Smooth muscle cell (in vitro differentiated cells): ENCODE measurements around the gene ARID1B. TPM values are rescaled to one million over a fixed set of nuclear protein-coding genes. Genes with fewer than 3 reads are reported as not detected.

ENCODE experiments used
- DNase-seq: peaks from one replicate; lab custom pipeline; 2025; ENCODE audit not compliant: unreplicated experiment; lab: John Stamatoyannopoulos, UW
- H2AFZ ChIP-seq: fragments of 200-600 bp; sonication (generic); 2 replicates; pipeline ENCODE4 v1.6.0; 2016; ENCODE audit warnings: antibody characterized with exemption, low read depth, mild to moderate bottlenecking
- H3F3A ChIP-seq: fragments of 200-600 bp; sonication (generic); 2 replicates; pipeline ENCODE4 v1.6.0; 2017; ENCODE audit warnings: antibody characterized with exemption, low read depth
- H3K27ac ChIP-seq: fragments of 200-600 bp; sonication (generic); 2 replicates; pipeline ENCODE4 v1.5.1; 2016; ENCODE audit warnings: low read depth, mild to moderate bottlenecking
- H3K27me3 ChIP-seq: fragments of 200-600 bp; sonication (generic); 2 replicates; pipeline ENCODE4 v1.6.1; 2016; ENCODE audit warnings: low read depth, mild to moderate bottlenecking
- H3K36me3 ChIP-seq: fragments of 200-600 bp; sonication (generic); 2 replicates; pipeline ENCODE4 v1.5.1; 2016; ENCODE audit warnings: low read depth
- H3K4me1 ChIP-seq: fragments of 200-600 bp; sonication (generic); 2 replicates; pipeline ENCODE4 v1.5.1; 2016; ENCODE audit warnings: low read depth
- H3K4me2 ChIP-seq: fragments of 200-600 bp; sonication (generic); 2 replicates; pipeline ENCODE4 v1.6.0; 2016; ENCODE audit warnings: mild to moderate bottlenecking
- H3K4me3 ChIP-seq: fragments of 200-600 bp; sonication (generic); 2 replicates; pipeline ENCODE4 v1.5.1; 2016; ENCODE audit warnings: mild to moderate bottlenecking
- H3K79me2 ChIP-seq: fragments of 200-600 bp; sonication (generic); 2 replicates; pipeline ENCODE4 v1.6.0; 2016; ENCODE audit warnings: low read depth, mild to moderate bottlenecking
- H3K9ac ChIP-seq: fragments of 200-600 bp; sonication (generic); 2 replicates; pipeline ENCODE4 v1.6.0; 2016; ENCODE audit warnings: low read depth
- H3K9me3 ChIP-seq: fragments of 200-600 bp; sonication (generic); replicated peaks from 2 replicates; pipeline ENCODE4 v1.5.1; 2016; ENCODE audit warnings: low read depth
- H4K20me1 ChIP-seq: fragments of 200-600 bp; sonication (generic); 2 replicates; pipeline ENCODE4 v1.6.0; 2016; ENCODE audit warnings: low read depth
- CTCF ChIP-seq: fragments of 200-600 bp; sonication (generic); IDR thresholded peaks from 2 replicates; pipeline ENCODE4 v1.5.1; 2017; ENCODE audit warnings: borderline replicate concordance, mild to moderate bottlenecking, antibody characterized with exemption; ENCODE audit not compliant: insufficient read depth, poor library complexity, severe bottlenecking
- WGBS: methylation state at CpG from one replicate; pipeline ENCODE4 v1.1.7; 2016; ENCODE audit warnings: low lambda C conversion rate; 5-methylcytosine and 5-hydroxymethylcytosine counted together
- polyA plus RNA-seq: library from polyadenylated mRNA; unstranded; fragments of >200 nt; fragmentation: Nextera tagmentation; extraction: Ambion mirVana; gene quantifications from 2 replicates; pipeline ENCODE4 v1.2.1, GENCODE V29; 2016
- total RNA-seq: library from RNA; depleted of rRNA; stranded (reverse); fragments of >200 nt; gene quantifications from 2 replicates; pipeline ENCODE4 v1.2.3, GENCODE V29; 2014

The ARID1B gene
- total and polyA plus RNA-seq, 2 experiments from 2014 or later = 30.1 to 65.4 TPM

- no peak for DNase-seq
- no peak overlapping the region for H3K4me3 ChIP-seq
- peaks cover 24% of the 10 kb centered on the region for H3K4me1 ChIP-seq
- H2AFZ ChIP-seq = no peak overlapping the region
- no peaks in the 10 kb centered on the region for H3K9me3 ChIP-seq
- H3K27me3 ChIP-seq = no peaks in the 10 kb centered on the region
- WGBS = 69% methylated on average over 3 of the region's 3 CpGs
- peak overlapping the region; percentile 2 for H3K9ac ChIP-seq
- H3K79me2 ChIP-seq = no peaks in the 10 kb centered on the region
- H3F3A ChIP-seq = peaks cover 35% of the 10 kb centered on the region
- peak overlapping the region; percentile 60 for H3K4me2 ChIP-seq
- peaks cover 32% of the 10 kb centered on the region for H4K20me1 ChIP-seq
- no peaks in the 10 kb centered on the region for H3K36me3 ChIP-seq
- TF ChIP-seq CTCF = no peak
- H3K27ac ChIP-seq = peak overlapping the region; percentile 96
Measured at GRCh38 chr6:157152556-157152955, 375.4 kb downstream of the ARID1B start.

- DNase-seq = no peak
- H3K9me3 ChIP-seq = no peaks in the 10 kb centered on the region
- H3F3A ChIP-seq = peaks cover 16% of the 10 kb centered on the region
- H3K4me3 ChIP-seq = no peak overlapping the region
- H3K79me2 ChIP-seq = no peaks in the 10 kb centered on the region
- H2AFZ ChIP-seq = no peak overlapping the region
- H4K20me1 ChIP-seq = peaks cover 22% of the 10 kb centered on the region
- no peak overlapping the region for H3K27ac ChIP-seq
- H3K4me1 ChIP-seq = peaks cover 12% of the 10 kb centered on the region
- H3K27me3 ChIP-seq = no peaks in the 10 kb centered on the region
- no peak overlapping the region for H3K4me2 ChIP-seq
- H3K9ac ChIP-seq = no peak overlapping the region
- H3K36me3 ChIP-seq = no peaks in the 10 kb centered on the region
- no peak for TF ChIP-seq CTCF
- 47% methylated on average over 3 of the region's 3 CpGs for WGBS
Measured at GRCh38 chr6:157155804-157156203, 378.6 kb downstream of the ARID1B start.

GRCh38 chr6:157157258-157157657 lies 380.1 kb downstream of the ARID1B start:
- Histone ChIP-seq H3F3A (peaks cover 7% of the 10 kb centered on the region), H3K27me3 (no peaks in the 10 kb centered on the region), H3K36me3 (no peaks in the 10 kb centered on the region), H3K4me3 (no peak overlapping the region), H3K9me3 (no peaks in the 10 kb centered on the region), H3K27ac (no peak overlapping the region), H3K4me1 (peaks cover 5% of the 10 kb centered on the region), H3K9ac (no peak overlapping the region), H2AFZ (no peak overlapping the region), H4K20me1 (peaks cover 19% of the 10 kb centered on the region), H3K4me2 (no peak overlapping the region), H3K79me2 (no peaks in the 10 kb centered on the region)
- TF ChIP-seq CTCF = no peak
- DNase-seq = no peak
- 94% methylated on average over 9 of the region's 9 CpGs for WGBS

DNA sequence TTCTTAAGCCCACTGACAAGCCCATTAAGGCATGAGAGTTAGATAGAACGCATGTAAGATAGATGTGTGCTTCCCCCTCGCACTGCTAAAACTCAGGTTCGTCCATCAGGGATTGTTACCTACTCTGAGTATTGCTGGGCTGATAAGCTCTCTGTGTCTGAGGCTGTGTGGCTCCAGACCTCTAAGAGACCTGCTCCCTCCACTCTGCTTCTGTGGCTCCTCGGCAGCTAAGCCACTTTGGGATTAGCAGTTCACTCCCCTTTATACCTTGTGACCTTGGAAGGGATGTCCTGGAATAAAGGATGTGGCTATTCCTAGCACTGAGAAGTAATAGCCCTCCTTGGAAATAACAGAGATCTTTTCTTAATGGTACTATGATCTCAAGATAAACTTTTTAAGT lies 381.3 kb downstream of the ARID1B start:
- 96% methylated on average over 4 of the region's 4 CpGs for WGBS
- Histone ChIP-seq H3K27me3 (no peaks in the 10 kb centered on the region), H3K4me2 (no peak overlapping the region), H3K4me1 (no peaks in the 10 kb centered on the region), H3K9ac (no peak overlapping the region), H4K20me1 (peaks cover 8% of the 10 kb centered on the region), H3K27ac (no peak overlapping the region), H3K9me3 (no peaks in the 10 kb centered on the region), H2AFZ (no peak overlapping the region), H3F3A (no peaks in the 10 kb centered on the region), H3K79me2 (no peaks in the 10 kb centered on the region), H3K4me3 (no peak overlapping the region), H3K36me3 (no peaks in the 10 kb centered on the region)
- no peak for TF ChIP-seq CTCF
- no peak for DNase-seq
